ENCODE measurements around the gene PRKG1. TPM values are rescaled to one million over a fixed set of nuclear protein-coding genes. Genes with fewer than 3 reads are reported as not detected.

PRKG1 gene
- total RNA-seq, 1 experiment from 2014 or later, result 7.4 TPM

DNA sequence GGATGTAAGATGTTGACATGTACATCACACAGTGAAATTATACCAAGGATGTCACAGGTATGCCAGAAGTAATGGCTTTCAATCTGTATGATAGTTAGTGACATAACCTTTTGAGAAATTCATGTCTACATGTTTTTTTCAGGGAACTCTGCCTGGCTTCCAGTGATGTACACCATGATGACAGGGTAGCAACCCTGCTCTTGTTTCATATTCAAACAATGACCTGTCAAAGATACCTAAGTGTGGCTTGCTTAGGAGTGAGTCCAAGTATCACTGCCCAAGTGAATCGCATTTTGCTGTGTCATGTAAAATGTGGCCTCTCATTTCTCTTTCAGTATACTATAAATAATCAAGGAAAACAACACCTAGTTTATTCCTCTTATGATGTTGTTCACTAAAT, 1033.9 kb downstream of the PRKG1 start:
- Histone ChIP-seq H3K36me3 (ENCODE audit: low read depth, low read length) (no peaks in the 10 kb centered on the region), H3K9me2 (replicated peaks; ENCODE audit: low read length) (no peaks in the 10 kb centered on the region; the same call in 1 of the 2 replicates), H3K4me3 (ENCODE audit: low read length) (no peak overlapping the region), H3K9ac (ENCODE audit: low read length) (no peak overlapping the region), H3K79me2 (ENCODE audit: low read length) (no peaks in the 10 kb centered on the region), H4K20me1 (ENCODE audit: low read length) (no peaks in the 10 kb centered on the region), H3F3A (ENCODE audit: low read length, unreplicated experiment) (no peaks in the 10 kb centered on the region), H2AFZ (ENCODE audit: low read length) (peak overlapping the region; percentile 8; the same call in 1 of the 2 replicates), H3K27ac (ENCODE audit: low read length) (no peak overlapping the region), H3K27me3 (ENCODE audit: low read length) (no peaks in the 10 kb centered on the region; the same call in 1 of the 2 replicates), H3K9me3 (ENCODE audit: low read length) (no peaks in the 10 kb centered on the region), H3K4me1 (ENCODE audit: insufficient read depth, low read length) (no peaks in the 10 kb centered on the region), H3K4me2 (ENCODE audit: low read length) (no peak overlapping the region)
- ATAC-seq, result peak; percentile 38
- no TSS peak for BruUV-seq (replicated peaks)
- POLR2A ChIA-PET (ENCODE audit: unreplicated experiment), result no interaction called here
- TF ChIP-seq CTCF (conservative IDR thresholded peaks at IDR 0.05; ENCODE audit: low read depth, low read length) (no peak), EZH2 (IDR thresholded peaks at IDR 0.05; ENCODE audit: low read length, unreplicated experiment) (no peak), EZH2phosphoT487 (IDR thresholded peaks at IDR 0.05; ENCODE audit: borderline replicate concordance, low read length) (no peak)
- CTCF ChIA-PET, result no interaction called here
- intact Hi-C loops (cut with micrococcal nuclease), result no loop called here
- peak; percentile 46 for DNase-seq

DNA sequence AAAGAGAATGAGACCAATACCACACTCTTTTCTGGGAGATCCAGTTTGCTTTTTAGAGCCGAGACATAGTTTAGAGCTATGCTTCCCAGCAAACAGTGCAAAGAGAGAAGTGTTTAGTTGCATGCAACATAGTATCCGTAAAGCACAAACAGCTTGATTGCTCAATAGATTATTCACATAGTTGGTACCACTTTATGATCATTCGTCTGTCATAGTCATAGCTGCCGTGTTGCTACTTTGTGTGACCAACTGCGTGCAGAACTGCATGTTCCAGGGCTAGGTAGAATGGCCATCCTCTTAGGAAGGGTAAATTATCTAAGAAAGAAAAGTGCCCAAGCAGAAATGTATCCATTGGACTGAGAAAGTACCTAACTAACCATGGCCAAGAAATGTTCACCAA, 1036.3 kb downstream of the PRKG1 start:
- Histone ChIP-seq H3K4me1 (ENCODE audit: insufficient read depth, low read length) (peaks cover 4% of the 10 kb centered on the region), H3K9me2 (replicated peaks; ENCODE audit: low read length) (no peaks in the 10 kb centered on the region; the same call in 1 of the 2 replicates), H3F3A (ENCODE audit: low read length, unreplicated experiment) (no peaks in the 10 kb centered on the region), H2AFZ (ENCODE audit: low read length) (no peak overlapping the region), H3K27ac (ENCODE audit: low read length) (no peak overlapping the region), H3K4me2 (ENCODE audit: low read length) (no peak overlapping the region), H3K79me2 (ENCODE audit: low read length) (no peaks in the 10 kb centered on the region), H3K9me3 (ENCODE audit: low read length) (no peaks in the 10 kb centered on the region), H3K4me3 (ENCODE audit: low read length) (no peak overlapping the region), H3K9ac (ENCODE audit: low read length) (no peak overlapping the region), H3K36me3 (ENCODE audit: low read depth, low read length) (no peaks in the 10 kb centered on the region), H3K27me3 (ENCODE audit: low read length) (no peaks in the 10 kb centered on the region), H4K20me1 (ENCODE audit: low read length) (no peaks in the 10 kb centered on the region)
- no peak for ATAC-seq
- CTCF ChIA-PET, result no interaction called here
- intact Hi-C loops (cut with micrococcal nuclease), result no loop called here
- no TSS peak for BruUV-seq (replicated peaks)
- DNase-seq, result no peak
- POLR2A ChIA-PET (ENCODE audit: unreplicated experiment), result no interaction called here
- no peak for TF ChIP-seq EZH2 (IDR thresholded peaks at IDR 0.05; ENCODE audit: low read length, unreplicated experiment)
- no peak for TF ChIP-seq EZH2phosphoT487 (IDR thresholded peaks at IDR 0.05; ENCODE audit: borderline replicate concordance, low read length)
- no peak for TF ChIP-seq CTCF (conservative IDR thresholded peaks at IDR 0.05; ENCODE audit: low read depth, low read length)

DNA sequence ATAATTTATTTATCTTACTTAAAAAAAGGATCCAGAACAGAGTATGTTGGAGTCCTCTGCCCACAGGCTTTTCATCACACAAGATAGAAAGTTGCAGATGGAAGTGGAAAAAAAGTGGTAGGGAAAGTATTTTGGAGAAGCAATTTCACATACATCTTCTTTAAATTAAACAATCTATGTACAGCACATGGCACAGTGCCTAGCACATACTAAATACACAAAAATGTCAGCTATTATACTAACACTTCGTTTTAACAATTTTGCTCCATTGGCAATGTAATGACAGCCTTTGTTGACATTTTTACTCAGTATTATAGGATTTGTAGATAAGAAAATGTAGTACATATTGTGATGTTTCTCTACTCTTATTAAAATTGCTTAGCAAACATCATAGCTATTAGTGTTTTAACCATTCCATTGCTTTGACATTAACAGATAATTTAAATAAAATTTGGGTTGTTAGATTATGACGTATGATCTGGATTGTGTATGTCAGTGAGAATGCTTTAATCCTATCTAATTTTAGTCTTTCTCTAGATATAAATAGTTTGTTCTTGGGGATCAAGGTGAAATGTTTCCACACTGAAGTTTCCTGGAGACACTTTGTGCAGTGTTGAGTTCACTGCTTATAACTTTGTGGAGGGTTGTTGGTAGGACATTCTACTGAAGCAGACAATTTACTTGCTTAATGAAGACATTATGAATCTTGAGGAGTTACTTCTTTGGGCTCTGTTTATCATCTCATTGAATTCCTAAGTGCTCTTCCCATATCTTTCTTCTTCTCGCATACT, 1037.0 kb downstream of the PRKG1 start:
- BruUV-seq (replicated peaks), result no TSS peak
- H4K20me1 ChIP-seq (ENCODE audit: low read length), result no peaks in the 10 kb centered on the region
- peaks cover 11% of the 10 kb centered on the region for H3K4me1 ChIP-seq (ENCODE audit: insufficient read depth, low read length)
- no peak for TF ChIP-seq CTCF (conservative IDR thresholded peaks at IDR 0.05; ENCODE audit: low read depth, low read length)
- no peak for TF ChIP-seq EZH2 (IDR thresholded peaks at IDR 0.05; ENCODE audit: low read length, unreplicated experiment)
- no peak for TF ChIP-seq EZH2phosphoT487 (IDR thresholded peaks at IDR 0.05; ENCODE audit: borderline replicate concordance, low read length)
- no peaks in the 10 kb centered on the region; the same call in 1 of the 2 replicates for H3K9me2 ChIP-seq (replicated peaks; ENCODE audit: low read length)
- no peaks in the 10 kb centered on the region for H3K36me3 ChIP-seq (ENCODE audit: low read depth, low read length)
- H3K27ac ChIP-seq (ENCODE audit: low read length), result no peak overlapping the region
- DNase-seq (peak; percentile 58), ATAC-seq (peak; percentile 42)
- ChIA-PET CTCF (no interaction called here), POLR2A (ENCODE audit: unreplicated experiment) (no interaction called here)
- no peak overlapping the region for H3K4me2 ChIP-seq (ENCODE audit: low read length)
- H3K9ac ChIP-seq (ENCODE audit: low read length), result no peak overlapping the region
- no peak overlapping the region for H3K4me3 ChIP-seq (ENCODE audit: low read length)
- no peaks in the 10 kb centered on the region for H3K27me3 ChIP-seq (ENCODE audit: low read length)
- no peak overlapping the region for H2AFZ ChIP-seq (ENCODE audit: low read length)
- H3F3A ChIP-seq (ENCODE audit: low read length, unreplicated experiment), result no peaks in the 10 kb centered on the region
- intact Hi-C loops (cut with micrococcal nuclease), result no loop called here
- H3K79me2 ChIP-seq (ENCODE audit: low read length), result no peaks in the 10 kb centered on the region
- no peaks in the 10 kb centered on the region for H3K9me3 ChIP-seq (ENCODE audit: low read length)
